GM11168 (cell line): ENCODE data around the gene ALG6.
"Not testable (repeated sequence)": the region's sequence is repeated elsewhere in the genome, so short reads cannot be mapped to it uniquely, and the experiment has no call there.

Experiments used
- in situ Hi-C: fragments of 300-500 bp; cut with MboI; formaldehyde crosslinking; loops from one replicate; pipeline ENCODE4 v1.12.0; 2022; ENCODE audit warnings: low sequenced_read_pairs; ENCODE audit not compliant: unreplicated experiment

ALG6 gene

GRCh38 chr1:63327417-63328054, 39.9 kb upstream of the ALG6 start:
- in situ Hi-C loops: no loop called here

GRCh38 chr1:63328122-63328521, 39.3 kb upstream of the ALG6 start:
- in situ Hi-C loops: no loop called here

GRCh38 chr1:63328781-63329180, 38.6 kb upstream of the ALG6 start:
- in situ Hi-C loops: no loop called here

GRCh38 chr1:63329621-63330330, 37.7 kb upstream of the ALG6 start:
- in situ Hi-C loops: no loop called here

- in situ Hi-C loops: no loop called here
Measured at GRCh38 chr1:63330331-63330916, 37.0 kb upstream of the ALG6 start.

DNA sequence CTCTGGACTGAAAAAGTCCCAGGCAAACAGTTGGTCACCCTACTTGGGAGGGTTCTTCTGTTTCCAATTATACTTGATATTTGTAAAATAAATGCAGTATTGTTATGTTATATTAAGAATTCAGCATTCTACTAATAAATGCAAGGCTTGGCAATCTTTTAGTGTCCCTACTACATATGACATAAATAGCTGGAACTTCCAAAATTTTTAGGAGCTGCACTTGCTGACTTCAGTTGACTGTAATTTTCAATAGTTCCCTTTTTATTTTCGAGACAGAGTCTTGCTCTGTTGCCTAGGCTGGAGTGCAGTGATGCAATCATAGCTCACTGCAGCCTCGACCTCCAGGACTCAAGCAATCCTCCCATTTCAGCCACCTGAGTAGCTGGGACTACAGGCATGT, 25.0 kb upstream of the ALG6 start:
- in situ Hi-C loops: no loop called here

GRCh38 chr1:63343922-63344321, 23.5 kb upstream of the ALG6 start:
- in situ Hi-C loops: no loop called here

DNA sequence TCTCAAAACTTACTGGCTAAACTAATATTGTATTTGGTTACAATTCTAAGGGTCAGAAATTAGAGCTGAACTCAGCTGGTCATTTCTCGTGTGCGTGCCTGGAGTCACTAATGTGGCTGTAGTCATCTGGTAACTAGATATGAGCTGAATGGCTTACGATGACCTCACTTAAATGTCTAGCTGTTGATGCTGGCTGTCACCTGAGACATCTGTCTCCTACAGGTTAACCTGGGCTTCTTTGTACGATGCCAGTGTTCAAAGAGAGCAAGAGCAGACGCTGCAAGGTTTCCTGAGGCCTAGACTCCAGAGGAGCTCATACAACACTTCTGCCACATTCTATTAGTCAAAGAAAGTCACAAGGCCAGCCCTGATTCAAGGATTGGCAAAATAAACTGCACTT, 17.1 kb upstream of the ALG6 start:
- in situ Hi-C loops: no loop called here

GRCh38 chr1:63352736-63353135, 14.7 kb upstream of the ALG6 start:
- in situ Hi-C loops: no loop called here

DNA sequence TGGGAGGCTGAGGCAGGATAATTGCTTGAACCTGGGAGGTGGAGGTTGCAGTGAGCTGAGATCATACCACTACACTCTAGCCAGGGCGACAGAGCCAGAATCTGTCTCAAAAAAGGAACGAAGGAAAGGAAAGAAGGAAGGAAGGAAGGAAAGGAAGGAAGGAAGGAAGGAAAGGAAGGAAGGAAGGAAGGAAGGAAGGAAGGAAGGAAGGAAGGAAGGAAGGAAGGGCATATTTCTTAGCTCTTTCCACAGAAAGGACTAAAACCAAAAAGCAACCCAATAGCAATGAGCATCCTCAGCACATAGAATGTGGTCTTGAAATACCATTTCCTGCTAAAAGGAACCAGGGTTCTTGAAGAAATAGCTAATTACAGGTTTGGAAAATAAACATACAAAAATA, 11.2 kb upstream of the ALG6 start:
- in situ Hi-C loops: not testable (repeated sequence)

GRCh38 chr1:63359561-63359960, 7.9 kb upstream of the ALG6 start:
- in situ Hi-C loops: no loop called here

DNA sequence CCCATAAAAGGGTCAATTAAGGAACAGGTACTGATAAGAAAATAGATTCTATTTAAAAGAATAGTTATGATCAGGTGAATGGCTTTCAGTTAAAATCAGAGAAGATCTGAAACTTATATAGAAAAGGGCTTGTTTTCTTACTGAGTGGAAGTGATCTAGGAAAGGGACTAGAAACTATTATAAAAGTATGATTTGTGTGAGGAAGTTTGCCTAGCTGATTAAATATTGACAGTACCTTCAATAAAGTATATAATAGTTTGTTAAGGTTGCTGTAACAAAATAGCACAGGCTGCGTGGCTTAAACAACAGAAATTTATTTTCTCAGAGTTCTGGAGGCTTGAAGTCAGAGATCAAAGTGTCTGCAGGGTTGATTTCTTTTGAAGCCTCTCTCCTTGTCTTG, 5.4 kb upstream of the ALG6 start:
- in situ Hi-C loops: no loop called here

DNA sequence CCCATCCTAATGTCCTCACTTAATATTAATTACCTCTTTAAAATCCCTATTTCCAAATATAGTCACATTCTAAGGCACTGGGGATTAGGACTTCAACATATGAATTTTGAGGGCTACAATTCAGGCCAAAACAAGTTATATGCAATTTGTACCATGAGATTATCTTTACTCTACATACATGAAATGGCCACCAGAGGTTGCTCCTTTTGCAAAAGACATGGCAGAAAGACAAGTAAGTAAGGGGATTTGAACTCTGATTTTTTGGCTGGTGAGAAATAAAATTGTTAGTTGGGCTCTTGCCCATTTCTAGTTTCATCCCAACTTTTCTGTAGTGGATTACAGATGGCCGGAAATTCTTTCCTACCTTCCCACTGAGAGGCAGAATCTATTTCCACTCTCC, 4.8 kb upstream of the ALG6 start:
- in situ Hi-C loops: no loop called here

DNA sequence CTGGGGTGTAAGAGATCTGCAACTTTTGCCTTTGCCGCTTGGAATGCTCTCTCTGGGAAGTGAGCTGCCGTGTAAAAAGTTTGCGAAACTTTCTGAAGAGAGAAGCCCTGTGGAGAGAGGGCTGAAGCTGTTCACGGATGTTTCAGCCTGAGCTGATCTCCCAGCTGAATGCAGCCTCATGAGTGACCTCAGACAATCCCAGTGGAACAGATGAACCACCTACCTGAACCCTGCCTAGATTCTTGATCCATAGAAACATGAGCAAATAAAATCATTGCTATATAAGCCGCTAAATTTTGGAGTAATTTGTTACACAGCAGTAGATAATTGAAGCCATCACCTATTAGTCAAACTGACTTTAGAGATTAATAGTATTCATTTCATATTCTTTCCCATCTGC, 4.4 kb upstream of the ALG6 start:
- in situ Hi-C loops: no loop called here

- in situ Hi-C loops: no loop called here
Measured at GRCh38 chr1:63366908-63367214, 566 bp upstream of the ALG6 start.

DNA sequence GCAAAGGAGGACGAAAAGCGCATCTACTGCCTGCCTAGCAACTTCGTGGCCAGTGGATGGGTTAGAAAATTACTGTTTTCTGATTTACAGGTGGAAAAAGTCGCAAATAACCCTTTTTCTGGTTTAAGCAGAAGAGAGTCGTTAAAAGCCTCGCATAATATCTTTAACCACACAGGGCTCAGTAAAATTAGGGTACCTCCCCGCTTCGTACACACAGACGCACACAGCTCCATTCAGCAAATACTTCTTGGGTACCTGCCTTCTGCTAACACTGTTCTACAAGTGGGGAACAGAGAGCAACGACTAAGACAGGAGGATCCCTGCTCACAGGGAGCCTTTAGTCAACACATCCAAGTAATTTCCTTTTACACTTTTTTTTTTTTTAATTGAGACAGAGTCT, 704 bp downstream of the ALG6 start:
- in situ Hi-C loops: no loop called here

DNA sequence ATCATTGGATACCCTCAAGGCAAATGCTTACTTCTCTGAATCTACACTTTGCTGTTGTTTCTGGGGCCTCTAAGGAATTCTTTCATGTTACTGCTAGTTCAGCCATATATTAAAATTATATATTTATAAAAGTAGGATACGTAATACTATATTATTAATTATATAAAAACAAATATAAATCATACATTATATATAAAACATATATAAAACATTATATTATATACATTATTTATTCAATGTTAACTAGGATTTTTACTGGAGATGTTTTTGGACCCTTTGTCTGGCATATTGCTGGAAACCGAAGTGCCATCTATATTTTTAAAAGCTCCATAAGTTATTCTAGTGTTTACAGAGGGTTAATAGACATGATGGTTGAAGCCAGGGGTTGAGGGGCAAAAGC, 12.2 kb downstream of the ALG6 start:
- in situ Hi-C loops: no loop called here

GRCh38 chr1:63381741-63382140, 14.3 kb downstream of the ALG6 start:
- in situ Hi-C loops: no loop called here

GRCh38 chr1:63401945-63402344, 34.5 kb downstream of the ALG6 start:
- in situ Hi-C loops: no loop called here

- in situ Hi-C loops: no loop called here
Measured at GRCh38 chr1:63403386-63403785, 36.0 kb downstream of the ALG6 start.

DNA sequence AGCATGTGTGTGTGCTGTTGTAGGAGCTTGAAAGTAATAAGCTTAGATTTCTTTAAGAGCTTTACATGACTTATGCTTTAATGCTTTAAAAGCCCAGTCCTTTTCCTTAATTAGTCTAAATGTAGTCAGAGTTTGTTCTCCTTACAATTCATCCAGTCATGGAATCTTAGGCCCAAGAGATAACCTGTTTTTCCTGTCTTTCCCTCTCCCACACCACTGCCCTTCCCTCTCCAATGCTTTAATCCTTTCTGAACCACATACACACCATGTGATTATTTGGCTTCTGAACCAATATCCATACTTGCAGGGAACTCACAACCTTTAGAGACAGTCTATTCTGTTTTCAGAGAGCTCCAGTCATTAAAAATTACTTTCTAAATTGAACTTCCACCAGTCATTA, 37.6 kb downstream of the ALG6 start:
- in situ Hi-C loops: no loop called here

DNA sequence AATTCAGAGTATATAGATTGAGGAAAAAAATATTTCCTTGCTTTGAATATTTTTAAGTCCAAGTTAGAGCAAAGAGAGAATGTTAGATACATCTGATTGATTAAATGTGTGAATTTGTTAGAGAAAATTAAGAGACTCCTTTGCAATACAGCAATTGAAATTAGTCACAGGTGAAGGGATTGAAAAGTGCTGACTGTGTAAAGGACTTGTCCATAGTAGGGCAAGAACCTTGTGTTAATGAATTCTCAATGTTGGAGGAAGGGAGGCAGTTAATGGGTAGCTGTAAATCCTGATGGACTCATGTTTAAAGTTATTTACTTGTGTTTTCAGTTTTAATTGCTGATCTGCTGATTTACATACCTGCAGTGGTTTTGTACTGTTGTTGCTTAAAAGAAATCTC, 38.6 kb downstream of the ALG6 start:
- in situ Hi-C loops: no loop called here
